Left forelimb (tissue), 1 donor: Measurements from ENCODE around the gene TAS2R50.
"Not testable (repeated sequence)": the region's sequence is repeated elsewhere in the genome, so short reads cannot be mapped to it uniquely, and the experiment has no call there.

Source experiments
- DNase-seq: peaks from one replicate; pipeline ENCODE4 v3.0.0-alpha.2; 2018; ENCODE audit warnings: low spot score

Gene TAS2R50

DNA sequence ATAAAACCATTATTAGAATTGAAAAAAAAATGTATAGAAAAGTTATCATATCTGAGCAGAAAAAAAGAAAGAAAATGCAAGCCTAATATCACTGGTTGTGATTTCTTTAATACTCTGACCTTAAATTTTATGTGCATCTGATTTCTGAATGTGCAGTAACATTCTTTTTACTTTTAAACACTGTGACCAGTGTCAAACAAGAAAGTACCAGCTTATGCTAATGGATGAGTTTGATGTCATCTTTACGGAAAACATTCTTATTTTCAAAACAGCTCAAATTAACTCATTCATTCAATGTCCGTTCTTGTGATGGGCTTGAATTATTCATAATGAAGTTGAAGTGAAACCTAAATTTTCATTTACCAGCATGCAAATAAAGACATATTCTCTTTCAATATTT is at the start of gene TAS2R50:
TSS of gene TAS2R50 (minus strand) at position 101 of the 400 bp plus-strand sequence. CDS start at position 49, 52 bp downstream.
- no peak for DNase-seq

DNA sequence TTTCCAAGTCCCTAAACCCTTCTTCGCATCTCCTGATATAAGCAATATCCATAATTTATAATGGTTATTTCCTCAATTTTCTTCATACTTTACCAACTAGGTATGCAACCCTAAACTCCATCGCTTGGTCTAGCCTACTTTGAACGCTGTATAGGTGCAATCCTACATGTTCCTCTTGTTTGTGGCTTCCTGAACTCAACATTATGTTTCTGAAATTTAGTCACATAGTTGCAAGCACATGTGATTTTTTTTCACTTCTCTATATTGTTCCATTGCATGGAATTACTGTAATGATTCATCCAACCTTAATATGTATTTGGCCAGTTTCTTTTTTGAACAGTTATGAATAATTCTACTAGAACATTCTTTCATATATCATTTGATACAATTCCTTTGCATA is 47.2 kb upstream of the TAS2R50 start:
- not testable (repeated sequence) for DNase-seq

GRCh38 chr12:11031307-11031706 is 44.6 kb upstream of the TAS2R50 start, which contains the start of gene TAS2R31:
TAS2R31 (minus strand) TSS chr12:11031407; CDS start chr12:11031335, 72 bp downstream.
- no peak for DNase-seq

GRCh38 chr12:11026118-11026517 is 39.4 kb upstream of the TAS2R50 start:
- DNase-seq = no peak

- DNase-seq = no peak
These were observed 36.7 kb upstream of the TAS2R50 start for GRCh38 chr12:11023387-11023786.

DNA sequence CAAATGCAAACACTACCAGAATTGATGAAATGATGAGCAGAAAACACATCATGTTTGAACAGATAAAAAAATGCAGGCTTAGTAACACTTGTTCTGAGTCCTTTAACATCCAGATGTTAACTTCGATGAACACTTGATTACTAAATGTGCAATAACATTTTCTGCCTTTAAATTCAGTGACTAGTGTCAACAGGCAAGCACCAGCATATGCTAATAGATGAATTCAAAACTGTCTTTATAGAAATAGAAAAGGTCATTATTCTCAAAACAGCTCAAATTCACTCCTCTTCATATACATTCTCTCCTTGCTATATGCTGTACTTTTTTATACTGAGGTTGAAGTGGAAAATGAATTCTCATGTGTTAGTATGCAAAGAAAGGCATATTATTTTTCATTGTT is 35.8 kb upstream of the TAS2R50 start, which contains the start of gene TAS2R19:
TSS of gene TAS2R19 (minus strand) at position 101 of the 400 bp plus-strand sequence. CDS start at position 52, 49 bp downstream.
- no peak for DNase-seq

DNA sequence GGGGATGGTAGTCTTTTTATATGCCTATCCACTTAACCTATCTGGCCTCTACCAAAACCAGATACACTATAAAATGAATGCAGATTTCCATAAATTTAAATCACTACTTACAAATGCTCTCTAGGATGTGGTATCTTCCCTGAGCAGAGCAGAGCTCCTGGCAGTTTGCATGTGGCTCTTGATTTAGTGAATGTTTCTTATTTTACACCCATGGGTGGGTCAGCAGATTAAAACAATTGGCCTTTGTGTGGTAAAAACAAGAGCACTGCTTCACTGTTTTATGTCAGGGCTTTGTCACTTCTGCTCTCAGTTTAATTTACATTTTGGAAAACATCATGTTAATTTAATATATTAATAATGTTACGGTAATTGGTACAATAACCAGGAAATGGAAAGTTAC is 30.2 kb upstream of the TAS2R50 start:
- no peak for DNase-seq

- DNase-seq = no peak
These were observed 29.2 kb upstream of the TAS2R50 start for GRCh38 chr12:11015775-11016430.

DNA sequence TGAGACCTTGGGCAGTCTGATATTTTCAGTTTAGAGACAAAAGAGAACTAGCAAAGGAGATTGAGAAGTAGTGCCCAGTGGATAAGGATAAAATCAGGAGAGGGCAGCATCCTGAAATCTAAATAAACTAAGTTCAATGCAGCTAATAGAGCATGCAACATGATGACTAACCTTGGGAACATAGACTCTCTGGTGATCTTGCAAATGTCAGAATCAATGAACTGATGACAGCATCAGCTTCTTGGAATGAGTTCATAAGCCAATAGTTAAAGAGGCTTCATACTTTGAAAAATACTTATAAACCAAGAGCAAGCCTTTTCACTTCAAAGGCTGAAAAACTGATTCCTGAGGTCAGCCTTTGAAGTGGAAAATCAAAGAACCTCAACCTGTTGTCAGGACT is 27.5 kb upstream of the TAS2R50 start:
- no peak for DNase-seq

DNA sequence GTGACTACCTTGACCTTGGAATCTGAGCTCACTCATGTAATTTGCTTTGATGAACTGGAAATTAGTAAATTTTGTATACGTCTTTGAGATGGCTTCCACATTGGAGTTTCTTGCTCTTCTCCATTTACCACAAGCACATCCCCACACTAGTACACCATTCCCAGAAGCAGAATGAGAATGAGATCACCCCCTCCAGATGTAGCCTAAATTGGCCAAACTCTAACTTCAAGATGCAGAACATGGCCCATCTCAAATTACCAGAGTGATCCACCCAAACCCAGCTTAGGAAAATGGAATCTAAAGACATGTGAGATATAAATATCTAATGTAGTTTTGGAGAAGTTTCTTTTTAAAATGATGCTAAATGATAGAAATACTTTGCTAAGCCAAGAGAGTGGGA is 20.9 kb upstream of the TAS2R50 start:
- no peak for DNase-seq

- no peak for DNase-seq
These were observed 11.5 kb upstream of the TAS2R50 start, which contains the start of gene TAS2R20 for GRCh38 chr12:10998204-10998603. TAS2R20 (minus strand) TSS chr12:10998304; CDS start chr12:10997875, 429 bp downstream.

DNA sequence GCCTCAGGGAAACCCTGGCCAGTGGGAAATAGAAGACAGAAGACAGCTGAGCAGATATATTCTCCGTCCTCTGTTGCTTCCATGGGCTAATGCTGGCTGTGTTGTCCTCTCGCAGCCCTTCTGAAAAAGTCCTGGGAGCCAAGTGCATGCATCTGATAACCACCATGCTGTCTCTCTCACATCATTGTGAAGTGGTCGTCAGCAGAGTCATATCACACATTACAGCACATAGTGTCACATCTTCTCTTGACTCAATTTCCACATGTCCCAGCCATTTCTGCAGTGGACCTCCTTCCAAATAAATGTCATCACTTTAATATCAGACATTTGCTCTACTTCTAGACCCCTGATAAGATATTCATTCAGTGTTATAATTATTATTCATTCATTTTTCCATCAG is 7.6 kb upstream of the TAS2R50 start:
- no peak for DNase-seq

GRCh38 chr12:10989107-10989506 is 2.4 kb upstream of the TAS2R50 start:
- DNase-seq = no peak

DNA sequence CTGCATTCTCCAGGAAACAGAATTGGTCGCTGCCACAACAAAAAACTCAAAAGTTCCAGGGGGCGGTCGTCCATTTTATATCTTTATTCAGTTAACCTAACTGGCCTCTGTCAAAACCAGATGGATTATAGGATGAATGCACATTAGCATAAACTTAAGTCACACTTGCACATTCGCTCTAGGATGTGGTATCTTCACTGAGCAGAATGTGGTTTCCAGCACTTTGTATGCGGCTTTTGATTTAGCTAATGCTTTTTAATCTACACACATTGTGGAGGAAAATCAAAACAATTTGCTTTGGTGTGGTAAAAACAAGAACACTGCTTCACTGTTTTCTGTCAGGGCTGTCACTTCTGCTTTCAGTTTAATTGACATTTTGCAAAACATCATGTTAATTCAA is 4.5 kb downstream of the TAS2R50 start:
- DNase-seq = no peak

GRCh38 chr12:10974965-10975364 is 11.7 kb downstream of the TAS2R50 start:
- no peak for DNase-seq

DNA sequence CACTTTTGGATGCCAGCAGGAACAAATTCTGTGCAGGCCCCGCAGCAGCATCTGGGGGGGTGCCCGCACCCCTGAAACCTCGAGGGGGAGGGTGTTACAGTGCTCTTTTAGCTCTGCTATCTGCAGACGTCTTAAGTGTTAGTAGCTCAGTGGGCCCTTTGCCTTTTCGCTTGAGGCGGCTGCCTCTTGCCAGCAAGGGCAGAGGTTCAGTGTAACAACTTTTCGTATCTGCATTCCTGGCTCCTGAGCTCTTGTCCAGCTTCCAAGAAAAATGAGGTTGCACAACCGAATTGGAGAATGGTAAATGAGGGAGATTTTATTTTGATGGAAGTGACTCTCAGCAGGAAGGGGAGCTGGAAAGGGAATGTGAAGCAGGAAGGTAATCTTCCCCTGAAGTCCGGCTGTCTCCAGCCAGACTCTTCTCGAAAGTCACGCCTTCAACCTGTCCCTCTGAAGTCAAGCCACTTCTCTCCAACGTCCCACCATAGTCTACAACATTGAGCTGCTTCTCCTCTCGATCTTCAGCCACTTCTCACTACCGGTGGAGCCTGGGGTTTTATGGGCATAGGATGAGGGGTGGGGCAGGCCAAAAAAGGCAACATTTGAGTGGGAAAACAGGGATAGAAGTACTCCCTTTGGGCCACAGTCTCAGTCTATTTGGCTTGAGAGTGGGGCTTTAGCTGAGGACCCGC is 17.8 kb downstream of the TAS2R50 start:
- no peak for DNase-seq

- no peak for DNase-seq
These were observed 19.3 kb downstream of the TAS2R50 start for GRCh38 chr12:10967409-10967808.

- DNase-seq = no peak
These were observed 20.4 kb downstream of the TAS2R50 start for GRCh38 chr12:10966314-10966713.

- DNase-seq = no peak
These were observed 21.2 kb downstream of the TAS2R50 start for GRCh38 chr12:10965476-10965875.

DNA sequence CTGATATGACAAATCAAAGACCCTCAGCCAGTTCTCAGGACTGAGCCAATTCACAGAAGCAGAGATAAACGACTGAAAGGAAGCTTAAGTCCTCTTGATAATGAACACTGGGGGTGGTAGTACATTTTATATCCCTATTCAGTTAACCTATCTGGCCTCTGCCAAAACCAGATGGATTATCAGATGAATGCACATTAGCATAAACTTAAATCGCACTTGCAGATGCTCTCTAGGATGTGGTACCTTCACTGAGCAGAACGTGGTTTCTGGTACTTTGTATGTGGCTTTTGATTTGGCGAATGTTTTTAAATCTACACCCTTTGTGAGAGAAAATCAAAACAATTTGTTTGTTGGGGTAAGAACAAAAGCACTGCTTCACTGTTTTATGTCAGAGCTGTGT is 26.5 kb downstream of the TAS2R50 start:
- no peak for DNase-seq

DNA sequence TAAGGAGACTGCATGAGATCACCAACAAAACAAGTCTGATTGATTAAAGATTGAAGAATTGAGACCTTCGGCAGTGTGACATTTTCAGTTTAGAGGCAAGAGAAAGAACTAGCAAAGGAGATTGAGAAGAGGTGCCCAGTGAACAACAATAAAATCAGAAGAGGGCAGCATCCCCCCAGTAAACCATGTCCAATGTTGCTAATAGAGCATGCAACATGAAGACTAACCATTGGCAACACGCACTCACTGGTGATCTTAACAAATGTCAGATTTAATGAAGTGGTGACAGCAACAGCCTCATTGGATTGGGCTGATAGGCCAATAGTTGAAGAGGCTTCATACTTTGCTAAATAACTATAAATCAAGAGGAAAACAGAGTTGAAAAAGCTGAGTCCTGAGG is 26.9 kb downstream of the TAS2R50 start:
- DNase-seq = no peak

DNA sequence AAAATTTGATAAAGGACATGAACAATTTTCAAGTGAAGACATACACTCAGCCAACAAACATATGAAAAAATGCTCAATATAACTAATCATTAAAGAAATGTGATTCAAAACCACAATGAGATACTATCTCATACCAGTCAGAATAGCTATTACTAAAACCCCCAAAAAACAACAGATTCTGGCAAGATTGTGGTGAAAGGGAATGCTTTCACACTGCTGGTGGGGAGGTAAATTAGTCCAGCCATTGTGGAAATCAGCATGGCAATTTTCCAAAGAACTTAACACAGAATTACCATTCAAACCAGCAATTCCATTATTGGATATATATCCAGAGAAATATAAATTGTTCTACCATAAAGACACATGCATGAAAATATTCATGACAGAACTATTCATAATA is 29.0 kb downstream of the TAS2R50 start:
- no peak for DNase-seq

- DNase-seq = no peak
These were observed 30.6 kb downstream of the TAS2R50 start for GRCh38 chr12:10956085-10956484.
